ENCODE results near the gene ANKRD63. TPM values are rescaled to one million over a fixed set of nuclear protein-coding genes. Genes with fewer than 3 reads are reported as not detected.

Gene ANKRD63
- total and polyA plus RNA-seq, 2 experiments from 2014 or later = 0.30 to 0.47 TPM

DNA sequence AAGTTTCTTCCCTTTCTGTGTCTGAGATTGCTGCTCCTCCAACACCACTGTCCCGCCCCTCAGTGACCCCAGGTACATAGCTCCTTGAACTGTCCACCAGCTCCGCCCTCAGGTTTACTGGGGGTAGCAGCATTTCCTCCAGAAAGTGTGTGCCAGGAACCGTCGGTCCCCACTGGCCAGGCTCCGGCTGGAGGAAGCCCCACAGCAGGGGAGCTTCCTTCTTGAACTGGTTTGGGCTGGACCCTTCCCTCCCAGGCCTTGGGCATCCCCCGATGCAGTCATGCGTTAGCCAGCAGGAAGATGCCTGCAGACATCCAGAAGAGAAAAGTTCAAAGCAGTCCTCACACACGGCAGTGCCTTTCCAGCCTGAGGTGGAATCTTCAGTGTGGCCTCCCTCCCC, 24.3 kb downstream of the ANKRD63 start:
- no peaks in the 10 kb centered on the region for H3K36me3 ChIP-seq (replicated peaks; ENCODE audit: insufficient read depth, low read depth)
- 65% methylated on average over 8 of the region's 8 CpGs for WGBS (ENCODE audit: low lambda C conversion rate, missing lambda C conversion rate)
- H3K27ac ChIP-seq = no peak overlapping the region
- H3K79me2 ChIP-seq = no peaks in the 10 kb centered on the region
- TF ChIP-seq, protein P1, sequence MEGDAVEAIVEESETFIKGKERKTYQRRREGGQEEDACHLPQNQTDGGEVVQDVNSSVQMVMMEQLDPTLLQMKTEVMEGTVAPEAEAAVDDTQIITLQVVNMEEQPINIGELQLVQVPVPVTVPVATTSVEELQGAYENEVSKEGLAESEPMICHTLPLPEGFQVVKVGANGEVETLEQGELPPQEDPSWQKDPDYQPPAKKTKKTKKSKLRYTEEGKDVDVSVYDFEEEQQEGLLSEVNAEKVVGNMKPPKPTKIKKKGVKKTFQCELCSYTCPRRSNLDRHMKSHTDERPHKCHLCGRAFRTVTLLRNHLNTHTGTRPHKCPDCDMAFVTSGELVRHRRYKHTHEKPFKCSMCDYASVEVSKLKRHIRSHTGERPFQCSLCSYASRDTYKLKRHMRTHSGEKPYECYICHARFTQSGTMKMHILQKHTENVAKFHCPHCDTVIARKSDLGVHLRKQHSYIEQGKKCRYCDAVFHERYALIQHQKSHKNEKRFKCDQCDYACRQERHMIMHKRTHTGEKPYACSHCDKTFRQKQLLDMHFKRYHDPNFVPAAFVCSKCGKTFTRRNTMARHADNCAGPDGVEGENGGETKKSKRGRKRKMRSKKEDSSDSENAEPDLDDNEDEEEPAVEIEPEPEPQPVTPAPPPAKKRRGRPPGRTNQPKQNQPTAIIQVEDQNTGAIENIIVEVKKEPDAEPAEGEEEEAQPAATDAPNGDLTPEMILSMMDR (IDR thresholded peaks at IDR 0.05; ENCODE audit: poor library complexity) = no peak
- TF ChIP-seq EZH2 (IDR thresholded peaks at IDR 0.05; ENCODE audit: borderline replicate concordance) (no peak), EZH2phosphoT487 (IDR thresholded peaks at IDR 0.05; ENCODE audit: low read depth, severe bottlenecking, unreplicated experiment) (no peak)
- no peak overlapping the region for H2AFZ ChIP-seq
- peaks cover 8% of the 10 kb centered on the region for H3K27me3 ChIP-seq
- H3K4me2 ChIP-seq = no peak overlapping the region
- H3K9me3 ChIP-seq (ENCODE audit: low read depth) = no peaks in the 10 kb centered on the region
- H3K4me3 ChIP-seq = no peak overlapping the region
- no peak for DNase-seq (ENCODE audit: low spot score)
- no peaks in the 10 kb centered on the region for H4K20me1 ChIP-seq (ENCODE audit: insufficient read depth, poor library complexity, severe bottlenecking)
- no peaks in the 10 kb centered on the region for H3K9me2 ChIP-seq (replicated peaks; ENCODE audit: insufficient read depth)
- H3K4me1 ChIP-seq (ENCODE audit: insufficient read depth) = peaks cover 8% of the 10 kb centered on the region

DNA sequence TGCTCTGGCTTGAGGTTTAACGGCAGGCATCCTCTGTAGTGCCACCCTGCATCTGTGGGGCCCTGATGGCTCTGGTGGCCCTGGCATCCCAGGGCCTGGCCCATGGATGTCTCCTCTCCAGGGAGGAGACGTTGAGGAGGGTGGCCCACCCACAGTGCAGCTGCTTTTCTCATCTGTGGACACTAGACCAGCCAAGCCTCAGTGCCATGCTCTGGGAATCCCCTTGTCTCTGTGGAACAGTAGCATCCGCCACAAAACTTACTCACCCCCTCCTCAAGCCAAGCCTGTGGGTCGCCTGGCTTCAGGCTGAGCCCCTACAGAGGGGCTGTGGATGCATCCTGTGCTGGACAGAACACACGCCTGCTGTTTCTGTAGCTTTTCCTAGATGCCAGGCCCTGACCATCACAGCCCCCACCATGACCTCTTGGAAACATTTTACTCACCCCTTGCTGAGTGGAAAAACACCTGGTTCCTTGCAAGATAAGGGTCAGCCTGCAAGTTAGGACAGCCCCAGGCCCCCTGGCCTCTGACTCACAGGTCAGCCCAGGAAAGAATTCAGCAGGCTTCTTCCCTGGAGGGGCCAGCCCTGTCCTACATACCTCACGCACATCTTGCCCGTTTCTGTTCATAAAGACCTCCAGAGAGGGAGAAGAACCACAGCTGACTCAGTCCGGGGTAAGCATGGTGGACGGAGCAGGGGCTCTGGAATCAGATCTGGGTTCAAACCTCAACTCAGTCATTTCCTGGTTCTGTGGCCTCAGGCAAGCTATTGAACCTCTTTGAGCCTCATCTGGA, 25.0 kb downstream of the ANKRD63 start:
- Histone ChIP-seq H3K27ac (no peak overlapping the region), H2AFZ (no peak overlapping the region), H3K9me2 (replicated peaks; ENCODE audit: insufficient read depth) (no peaks in the 10 kb centered on the region), H3K27me3 (peaks cover 11% of the 10 kb centered on the region), H3K36me3 (replicated peaks; ENCODE audit: insufficient read depth, low read depth) (no peaks in the 10 kb centered on the region), H3K4me1 (ENCODE audit: insufficient read depth) (peaks cover 5% of the 10 kb centered on the region), H3K79me2 (no peaks in the 10 kb centered on the region), H3K4me3 (no peak overlapping the region), H3K4me2 (no peak overlapping the region), H3K9me3 (ENCODE audit: low read depth) (no peaks in the 10 kb centered on the region), H4K20me1 (ENCODE audit: insufficient read depth, poor library complexity, severe bottlenecking) (no peaks in the 10 kb centered on the region)
- no peak for TF ChIP-seq EZH2phosphoT487 (IDR thresholded peaks at IDR 0.05; ENCODE audit: low read depth, severe bottlenecking, unreplicated experiment)
- no peak for TF ChIP-seq EZH2 (IDR thresholded peaks at IDR 0.05; ENCODE audit: borderline replicate concordance)
- TF ChIP-seq, protein P1 (IDR thresholded peaks at IDR 0.05; ENCODE audit: poor library complexity) = no peak
- 79% methylated on average over 9 of the region's 9 CpGs for WGBS (ENCODE audit: low lambda C conversion rate, missing lambda C conversion rate)
- DNase-seq (ENCODE audit: low spot score) = no peak

DNA sequence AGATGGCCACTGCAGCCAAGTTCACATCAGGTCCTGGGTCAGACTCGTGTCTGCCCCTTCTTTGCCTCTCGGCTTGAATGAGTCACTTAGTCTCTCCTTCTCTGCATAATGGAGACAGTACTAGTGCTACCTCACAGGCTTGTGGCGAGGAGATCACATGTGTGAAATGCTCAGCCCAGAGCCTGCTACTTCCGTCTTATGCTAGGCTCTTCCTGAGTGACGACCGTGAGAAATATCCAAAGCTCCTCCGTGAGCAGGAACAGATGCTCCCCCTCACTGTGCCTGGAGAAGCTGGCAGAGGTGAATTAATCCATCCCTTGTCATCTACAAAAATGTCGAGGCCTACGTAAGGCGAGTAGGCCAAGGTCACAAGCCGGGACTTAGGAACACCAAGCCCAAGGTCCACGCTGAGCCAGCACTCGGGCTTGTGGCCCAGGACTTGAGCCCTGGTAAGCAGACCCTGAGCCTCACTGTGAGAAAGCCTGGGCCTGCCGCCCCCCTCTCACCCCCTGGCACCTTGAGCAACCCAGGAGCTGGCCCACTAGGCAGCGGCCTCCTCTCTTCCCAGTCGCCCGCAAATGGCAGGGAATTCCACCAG, 26.1 kb downstream of the ANKRD63 start:
- Histone ChIP-seq H3K9me3 (ENCODE audit: low read depth) (no peaks in the 10 kb centered on the region), H3K4me1 (ENCODE audit: insufficient read depth) (peaks cover 4% of the 10 kb centered on the region), H3K36me3 (replicated peaks; ENCODE audit: insufficient read depth, low read depth) (no peaks in the 10 kb centered on the region), H3K9me2 (replicated peaks; ENCODE audit: insufficient read depth) (no peaks in the 10 kb centered on the region), H3K4me3 (no peak overlapping the region), H4K20me1 (ENCODE audit: insufficient read depth, poor library complexity, severe bottlenecking) (no peaks in the 10 kb centered on the region), H3K4me2 (no peak overlapping the region), H3K79me2 (no peaks in the 10 kb centered on the region), H3K27ac (no peak overlapping the region), H3K27me3 (peaks cover 14% of the 10 kb centered on the region), H2AFZ (no peak overlapping the region)
- TF ChIP-seq, protein P1 (IDR thresholded peaks at IDR 0.05; ENCODE audit: poor library complexity) = no peak
- TF ChIP-seq EZH2phosphoT487 (IDR thresholded peaks at IDR 0.05; ENCODE audit: low read depth, severe bottlenecking, unreplicated experiment) = no peak
- TF ChIP-seq EZH2 (IDR thresholded peaks at IDR 0.05; ENCODE audit: borderline replicate concordance) = no peak
- WGBS (ENCODE audit: low lambda C conversion rate, missing lambda C conversion rate) = 82% methylated on average over 17 of the region's 17 CpGs
- DNase-seq (ENCODE audit: low spot score) = no peak

Data from hepatocyte (in vitro differentiated cells).